ENCODE results near the gene ACSL3. TPM values are rescaled to one million over a fixed set of nuclear protein-coding genes. Genes with fewer than 3 reads are reported as not detected.
A peak's percentile ranks its signal among the peaks of the same experiment; 100 is the strongest.

Gene ACSL3
- total RNA-seq, 1 donor from 2014 or later = 144 TPM

GRCh38 chr2:222835143-222835822 is 25.6 kb upstream of the ACSL3 start:
- Mint-ChIP-seq H3K27ac (ENCODE audit: unreplicated experiment) (no peak overlapping the region), H3K4me1 (ENCODE audit: low read depth, unreplicated experiment) (peaks cover 3% of the 10 kb centered on the region), H3K4me3 (ENCODE audit: unreplicated experiment) (no peak overlapping the region), H3K9me3 (ENCODE audit: unreplicated experiment) (peaks cover 2% of the 10 kb centered on the region), H3K27me3 (ENCODE audit: low read depth, unreplicated experiment) (no peaks in the 10 kb centered on the region), H3K36me3 (ENCODE audit: low read depth, unreplicated experiment) (no peaks in the 10 kb centered on the region)
- peaks cover 4% of the 10 kb centered on the region for H3K27me3 ChIP-seq (ENCODE audit: insufficient read depth, low read length)
- H3K9me3 ChIP-seq (ENCODE audit: insufficient read depth, low read depth, low read length) = no peaks in the 10 kb centered on the region
- peaks cover 3% of the 10 kb centered on the region for H3K4me1 ChIP-seq (ENCODE audit: insufficient read depth, low read length)
- FAIRE-seq (no peak), DNase-seq (ENCODE audit: low read depth) (no peak)
- H3K4me2 ChIP-seq (ENCODE audit: low read length) = no peak overlapping the region
- no peak overlapping the region for H3K4me3 ChIP-seq (ENCODE audit: insufficient read depth, low read depth, low read length)
- no peaks in the 10 kb centered on the region for H4K20me1 ChIP-seq (ENCODE audit: insufficient read depth, low read length)
- H3K9ac ChIP-seq (ENCODE audit: low read length) = no peak overlapping the region
- no peak overlapping the region for H2AFZ ChIP-seq (ENCODE audit: low read depth, low read length)
- H3K79me2 ChIP-seq (ENCODE audit: insufficient read depth, low read length) = no peaks in the 10 kb centered on the region
- no peak for TF ChIP-seq EZH2 (IDR thresholded peaks at IDR 0.05; ENCODE audit: insufficient read depth, low read length)
- no peak for TF ChIP-seq CTCF (IDR thresholded peaks at IDR 0.05; ENCODE audit: insufficient read depth, low read depth, low read length)
- H3K36me3 ChIP-seq (ENCODE audit: insufficient read depth, low read length) = no peaks in the 10 kb centered on the region
- no peak overlapping the region for H3K27ac ChIP-seq (ENCODE audit: low read depth, low read length)

- FAIRE-seq (no peak), DNase-seq (ENCODE audit: low read depth) (no peak)
- no peaks in the 10 kb centered on the region for H3K36me3 ChIP-seq (ENCODE audit: insufficient read depth, low read length)
- peaks cover 4% of the 10 kb centered on the region for H3K27me3 ChIP-seq (ENCODE audit: insufficient read depth, low read length)
- H3K79me2 ChIP-seq (ENCODE audit: insufficient read depth, low read length) = no peaks in the 10 kb centered on the region
- H4K20me1 ChIP-seq (ENCODE audit: insufficient read depth, low read length) = no peaks in the 10 kb centered on the region
- Mint-ChIP-seq H3K9me3 (ENCODE audit: unreplicated experiment) (peaks cover 2% of the 10 kb centered on the region), H3K27me3 (ENCODE audit: low read depth, unreplicated experiment) (no peaks in the 10 kb centered on the region), H3K36me3 (ENCODE audit: low read depth, unreplicated experiment) (no peaks in the 10 kb centered on the region), H3K4me1 (ENCODE audit: low read depth, unreplicated experiment) (peaks cover 3% of the 10 kb centered on the region), H3K4me3 (ENCODE audit: unreplicated experiment) (no peak overlapping the region), H3K27ac (ENCODE audit: unreplicated experiment) (no peak overlapping the region)
- H3K27ac ChIP-seq (ENCODE audit: low read depth, low read length) = no peak overlapping the region
- H2AFZ ChIP-seq (ENCODE audit: low read depth, low read length) = no peak overlapping the region
- no peak overlapping the region for H3K4me2 ChIP-seq (ENCODE audit: low read length)
- no peak overlapping the region for H3K4me3 ChIP-seq (ENCODE audit: insufficient read depth, low read depth, low read length)
- H3K9ac ChIP-seq (ENCODE audit: low read length) = no peak overlapping the region
- peaks cover 3% of the 10 kb centered on the region for H3K4me1 ChIP-seq (ENCODE audit: insufficient read depth, low read length)
- TF ChIP-seq EZH2 (IDR thresholded peaks at IDR 0.05; ENCODE audit: insufficient read depth, low read length) (no peak), CTCF (IDR thresholded peaks at IDR 0.05; ENCODE audit: insufficient read depth, low read depth, low read length) (no peak)
- H3K9me3 ChIP-seq (ENCODE audit: insufficient read depth, low read depth, low read length) = no peaks in the 10 kb centered on the region
Measured at GRCh38 chr2:222835823-222836151, 25.0 kb upstream of the ACSL3 start.

GRCh38 chr2:222837643-222838056 is 23.2 kb upstream of the ACSL3 start:
- H3K4me3 Mint-ChIP-seq (ENCODE audit: unreplicated experiment) = no peak overlapping the region
- no peaks in the 10 kb centered on the region for H3K27me3 Mint-ChIP-seq (ENCODE audit: low read depth, unreplicated experiment)
- Histone ChIP-seq H3K27ac (ENCODE audit: low read depth, low read length) (no peak overlapping the region), H3K9ac (ENCODE audit: low read length) (no peak overlapping the region), H3K4me2 (ENCODE audit: low read length) (peak overlapping the region; percentile 41), H3K9me3 (ENCODE audit: insufficient read depth, low read depth, low read length) (no peaks in the 10 kb centered on the region), H3K27me3 (ENCODE audit: insufficient read depth, low read length) (no peaks in the 10 kb centered on the region), H3K4me3 (ENCODE audit: insufficient read depth, low read depth, low read length) (no peak overlapping the region), H3K79me2 (ENCODE audit: insufficient read depth, low read length) (no peaks in the 10 kb centered on the region), H4K20me1 (ENCODE audit: insufficient read depth, low read length) (no peaks in the 10 kb centered on the region), H2AFZ (ENCODE audit: low read depth, low read length) (no peak overlapping the region), H3K4me1 (ENCODE audit: insufficient read depth, low read length) (peaks cover 7% of the 10 kb centered on the region), H3K36me3 (ENCODE audit: insufficient read depth, low read length) (no peaks in the 10 kb centered on the region)
- DNase-seq (ENCODE audit: low read depth) = peak; percentile 75
- no peak overlapping the region for H3K27ac Mint-ChIP-seq (ENCODE audit: unreplicated experiment)
- H3K9me3 Mint-ChIP-seq (ENCODE audit: unreplicated experiment) = peaks cover 2% of the 10 kb centered on the region
- TF ChIP-seq CTCF (IDR thresholded peaks at IDR 0.05; ENCODE audit: insufficient read depth, low read depth, low read length) (no peak), EZH2 (IDR thresholded peaks at IDR 0.05; ENCODE audit: insufficient read depth, low read length) (no peak)
- peaks cover 11% of the 10 kb centered on the region for H3K4me1 Mint-ChIP-seq (ENCODE audit: low read depth, unreplicated experiment)
- H3K36me3 Mint-ChIP-seq (ENCODE audit: low read depth, unreplicated experiment) = no peaks in the 10 kb centered on the region
- no peak for FAIRE-seq

Measured in astrocyte (in vitro differentiated cells and primary cell).